Stimulated activated CD8-positive, alpha-beta memory T cell treated with anti-CD3 and anti-CD28 coated beads, Interleukin-7, amount 100 ng/mL, for 48 hours (primary cell): Measurements from ENCODE around the gene FNDC1.

Experiments used
- DNase-seq, 2 donors: peaks; one replicate each; pipeline ENCODE4 v3.0.0-alpha.2; 2020; ENCODE audit warnings: low read depth in 1 of 2; ENCODE audit errors: extremely low read depth in 1 of 2

FNDC1 gene

GRCh38 chr6:159304641-159305040 is 135.4 kb downstream of the FNDC1 start:
- no peak for DNase-seq

GRCh38 chr6:159305159-159305558 is 136.0 kb downstream of the FNDC1 start:
- no peak for DNase-seq

- DNase-seq: no peak
Observed at GRCh38 chr6:159305804-159306537, 136.8 kb downstream of the FNDC1 start.

- no peak for DNase-seq
Observed at GRCh38 chr6:159307246-159307790, 138.1 kb downstream of the FNDC1 start.

GRCh38 chr6:159308198-159308597 is 139.0 kb downstream of the FNDC1 start:
- DNase-seq: no peak

GRCh38 chr6:159309723-159310122 is 140.5 kb downstream of the FNDC1 start:
- DNase-seq: no peak

GRCh38 chr6:159311618-159312017 is 142.4 kb downstream of the FNDC1 start:
- DNase-seq: no peak

- DNase-seq: no peak
Observed at GRCh38 chr6:159312206-159312605, 143.0 kb downstream of the FNDC1 start.

GRCh38 chr6:159313018-159313417 is 143.8 kb downstream of the FNDC1 start:
- DNase-seq: no peak

GRCh38 chr6:159315562-159315961 is 146.4 kb downstream of the FNDC1 start:
- no peak for DNase-seq

- no peak for DNase-seq
Observed at GRCh38 chr6:159317430-159317829, 148.2 kb downstream of the FNDC1 start.

- no peak for DNase-seq
Observed at GRCh38 chr6:159321267-159321666, 152.1 kb downstream of the FNDC1 start.
